Caco-2 (cell line): ENCODE measurements around the gene FANCB. TPM values are rescaled to one million over a fixed set of nuclear protein-coding genes. Genes with fewer than 3 reads are reported as not detected.

Experiments used
- BruUV-seq: library from RNA; stranded (reverse); fragments of 400-500 nt; replicated peaks from 2 replicates; lab custom pipeline; 2021; lab: Mats Ljungman, UMichigan
- CTCF ChIA-PET: fragments of 300-600 bp; sonication (Branson Sonifier 250); formaldehyde crosslinking; loops from one replicate; lab custom pipeline; 2022; ENCODE audit warnings: antibody characterized with exemption; lab: Charles Lee
- POLR2A ChIA-PET: fragments of 300-600 bp; sonication (Branson Sonifier 250); formaldehyde crosslinking; loops from one replicate; lab custom pipeline; 2022; ENCODE audit warnings: antibody characterized with exemption; lab: Charles Lee
- DNase-seq, 2 experiments: peaks; one replicate each; pipeline versions ENCODE4 v3.0.0 to v3.0.0-alpha.2; 2020 to 2022
- H3K27me3 ChIP-seq: replicated peaks from 2 replicates; pipeline ENCODE4 v1.6.0; 2011; ENCODE audit warnings: low read length; ENCODE audit not compliant: control insufficient read depth, insufficient read depth
- H3K36me3 ChIP-seq: 2 replicates; pipeline ENCODE4 v1.5.1; 2011; ENCODE audit warnings: low read length; ENCODE audit not compliant: control insufficient read depth, insufficient read depth
- H3K4me1 ChIP-seq: fragments of 250-450 bp; sonication (Bioruptor Pico); 2 replicates; pipeline ENCODE4 v1.5.1; 2020; ENCODE audit warnings: mild to moderate bottlenecking
- H3K4me3 ChIP-seq: 2 replicates; pipeline ENCODE4 v1.5.1; 2011; ENCODE audit warnings: low read depth, mild to moderate bottlenecking, control low read depth, low read length
- H3K9me3 ChIP-seq: fragments of 250-450 bp; sonication (Bioruptor Pico); 2 replicates; pipeline ENCODE4 v1.5.1; 2020; ENCODE audit warnings: mild to moderate bottlenecking, moderate library complexity
- H3K27ac Mint-ChIP-seq: one replicate; pipeline ENCODE4 v1.8.0; 2022; ENCODE audit warnings: mixed read lengths; ENCODE audit not compliant: unreplicated experiment
- H3K27me3 Mint-ChIP-seq: one replicate; pipeline ENCODE4 v1.8.0; 2022; ENCODE audit warnings: mixed read lengths; ENCODE audit not compliant: insufficient read depth, unreplicated experiment
- H3K36me3 Mint-ChIP-seq: one replicate; pipeline ENCODE4 v1.8.0; 2022; ENCODE audit warnings: mild to moderate bottlenecking, mixed read lengths; ENCODE audit not compliant: insufficient read depth, unreplicated experiment
- H3K4me1 Mint-ChIP-seq: one replicate; pipeline ENCODE4 v1.8.0; 2022; ENCODE audit warnings: low read depth, mixed read lengths; ENCODE audit not compliant: unreplicated experiment
- H3K4me3 Mint-ChIP-seq: one replicate; pipeline ENCODE4 v1.8.0; 2022; ENCODE audit warnings: mild to moderate bottlenecking, moderate library complexity, mixed read lengths; ENCODE audit not compliant: unreplicated experiment
- H3K9me3 Mint-ChIP-seq: one replicate; pipeline ENCODE4 v1.8.0; 2022; ENCODE audit warnings: mixed read lengths; ENCODE audit not compliant: unreplicated experiment
- intact Hi-C: fragments of 100-400 bp; cut with micrococcal nuclease; formaldehyde crosslinking; loops from one replicate; pipeline ENCODE4 v1.10.0; 2022; ENCODE audit not compliant: unreplicated experiment
- total RNA-seq: library from RNA; stranded (reverse); gene quantifications from 2 replicates; pipeline ENCODE4 v1.2.3, GENCODE V29; 2022
- TF ChIP-seq, protein P1 (sequence below), 2 experiments: fragments of 200-600 bp in 1 of 2; IDR thresholded peaks; 1 replicate in 1 of 2; 2 replicates in 1 of 2; pipeline versions ENCODE4 v1.5.1 to v1.8.0; 2011 to 2022; ENCODE audit warnings: antibody characterized with exemption in 1 of 2, control low read depth in 1 of 2, inconsistent platforms in 1 of 2, low read depth in 1 of 2, low read length in 1 of 2, mild to moderate bottlenecking in 1 of 2, moderate library complexity in 1 of 2; ENCODE audit not compliant: insufficient read depth in 1 of 2, severe bottlenecking in 1 of 2, unreplicated experiment in 1 of 2

FANCB gene
- total RNA-seq, 1 experiment from 2014 or later: 8.1 TPM

DNA sequence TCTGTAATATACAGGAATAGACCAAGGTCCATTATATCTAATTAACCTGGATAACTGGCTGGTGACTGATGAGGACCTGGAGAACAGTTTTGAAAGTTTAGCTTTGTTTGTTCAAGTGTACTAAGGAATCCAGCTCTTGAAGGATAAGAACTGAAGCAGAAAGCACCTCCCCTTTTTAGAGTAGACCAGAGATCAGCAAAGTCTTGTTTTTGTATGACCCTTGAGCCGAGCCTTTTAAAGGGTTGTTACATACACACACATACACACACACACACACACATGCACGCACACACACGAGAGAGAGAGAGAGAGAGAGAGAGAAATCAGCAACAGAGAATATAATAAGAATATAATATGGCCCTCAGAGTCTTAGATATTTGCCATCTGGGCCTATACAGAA, 13.4 kb upstream of the FANCB start:
- no peak overlapping the region for H3K4me3 ChIP-seq
- no TSS peak for BruUV-seq
- H3K27ac Mint-ChIP-seq: no peak overlapping the region
- H3K36me3 ChIP-seq: no peaks in the 10 kb centered on the region
- peaks cover 11% of the 10 kb centered on the region for H3K36me3 Mint-ChIP-seq
- H3K27me3 Mint-ChIP-seq: no peaks in the 10 kb centered on the region
- H3K4me1 Mint-ChIP-seq: peaks cover 6% of the 10 kb centered on the region
- no peaks in the 10 kb centered on the region for H3K9me3 Mint-ChIP-seq
- no peak for DNase-seq
- no peak overlapping the region for H3K4me3 Mint-ChIP-seq
- TF ChIP-seq, protein P1, sequence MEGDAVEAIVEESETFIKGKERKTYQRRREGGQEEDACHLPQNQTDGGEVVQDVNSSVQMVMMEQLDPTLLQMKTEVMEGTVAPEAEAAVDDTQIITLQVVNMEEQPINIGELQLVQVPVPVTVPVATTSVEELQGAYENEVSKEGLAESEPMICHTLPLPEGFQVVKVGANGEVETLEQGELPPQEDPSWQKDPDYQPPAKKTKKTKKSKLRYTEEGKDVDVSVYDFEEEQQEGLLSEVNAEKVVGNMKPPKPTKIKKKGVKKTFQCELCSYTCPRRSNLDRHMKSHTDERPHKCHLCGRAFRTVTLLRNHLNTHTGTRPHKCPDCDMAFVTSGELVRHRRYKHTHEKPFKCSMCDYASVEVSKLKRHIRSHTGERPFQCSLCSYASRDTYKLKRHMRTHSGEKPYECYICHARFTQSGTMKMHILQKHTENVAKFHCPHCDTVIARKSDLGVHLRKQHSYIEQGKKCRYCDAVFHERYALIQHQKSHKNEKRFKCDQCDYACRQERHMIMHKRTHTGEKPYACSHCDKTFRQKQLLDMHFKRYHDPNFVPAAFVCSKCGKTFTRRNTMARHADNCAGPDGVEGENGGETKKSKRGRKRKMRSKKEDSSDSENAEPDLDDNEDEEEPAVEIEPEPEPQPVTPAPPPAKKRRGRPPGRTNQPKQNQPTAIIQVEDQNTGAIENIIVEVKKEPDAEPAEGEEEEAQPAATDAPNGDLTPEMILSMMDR (IDR thresholded peaks at IDR 0.05; ENCODE audit: insufficient read depth in 1 of 2, low read depth in 1 of 2, low read length in 1 of 2, severe bottlenecking in 1 of 2, unreplicated experiment in 1 of 2): no peak
- H3K4me1 ChIP-seq: no peaks in the 10 kb centered on the region
- H3K9me3 ChIP-seq: no peaks in the 10 kb centered on the region
- intact Hi-C loops: no loop called here
- ChIA-PET CTCF (no interaction called here), POLR2A (no interaction called here)
- no peaks in the 10 kb centered on the region for H3K27me3 ChIP-seq

- Mint-ChIP-seq H3K4me1 (peaks cover 6% of the 10 kb centered on the region), H3K36me3 (peaks cover 6% of the 10 kb centered on the region), H3K9me3 (no peaks in the 10 kb centered on the region), H3K27me3 (no peaks in the 10 kb centered on the region), H3K4me3 (no peak overlapping the region), H3K27ac (no peak overlapping the region)
- POLR2A ChIA-PET: no interaction called here
- Histone ChIP-seq H3K27me3 (no peaks in the 10 kb centered on the region), H3K4me3 (no peak overlapping the region), H3K9me3 (no peaks in the 10 kb centered on the region), H3K4me1 (no peaks in the 10 kb centered on the region), H3K36me3 (no peaks in the 10 kb centered on the region)
- no TSS peak for BruUV-seq
- intact Hi-C loops: no loop called here
- DNase-seq: no peak
- TF ChIP-seq, protein P1 (IDR thresholded peaks at IDR 0.05; ENCODE audit: insufficient read depth in 1 of 2, low read depth in 1 of 2, low read length in 1 of 2, severe bottlenecking in 1 of 2, unreplicated experiment in 1 of 2): no peak
- CTCF ChIA-PET: no interaction called here
These were observed 11.8 kb upstream of the FANCB start for GRCh38 chrX:14884714-14885113.

DNA sequence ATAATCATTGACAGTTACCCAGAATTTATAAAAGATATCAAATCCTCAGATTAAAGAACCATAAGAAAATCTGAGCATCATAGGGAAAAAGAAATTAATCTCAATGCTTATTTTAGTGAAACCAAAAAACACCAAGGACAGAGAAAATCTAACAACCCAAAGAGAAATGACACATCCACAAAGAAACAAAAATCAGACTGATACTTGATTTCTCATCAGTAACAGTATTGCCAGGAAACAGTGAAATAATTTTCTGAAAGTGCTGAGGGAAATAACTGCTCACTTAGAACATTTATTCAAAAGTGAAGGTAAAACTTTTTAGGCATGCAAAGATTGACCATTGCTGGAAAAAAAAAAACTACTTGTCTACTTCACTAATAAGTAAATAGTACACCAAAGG, 11.0 kb upstream of the FANCB start:
- Mint-ChIP-seq H3K4me1 (peaks cover 6% of the 10 kb centered on the region), H3K36me3 (peaks cover 6% of the 10 kb centered on the region), H3K9me3 (no peaks in the 10 kb centered on the region), H3K27ac (no peak overlapping the region), H3K27me3 (no peaks in the 10 kb centered on the region), H3K4me3 (no peak overlapping the region)
- Histone ChIP-seq H3K36me3 (no peaks in the 10 kb centered on the region), H3K27me3 (no peaks in the 10 kb centered on the region), H3K4me1 (no peaks in the 10 kb centered on the region), H3K9me3 (no peaks in the 10 kb centered on the region), H3K4me3 (no peak overlapping the region)
- no TSS peak for BruUV-seq
- intact Hi-C loops: no loop called here
- CTCF ChIA-PET: no interaction called here
- no peak for DNase-seq
- TF ChIP-seq, protein P1 (IDR thresholded peaks at IDR 0.05; ENCODE audit: insufficient read depth in 1 of 2, low read depth in 1 of 2, low read length in 1 of 2, severe bottlenecking in 1 of 2, unreplicated experiment in 1 of 2): no peak
- POLR2A ChIA-PET: no interaction called here
